ENCODE data around the gene USP26. TPM values are rescaled to one million over a fixed set of nuclear protein-coding genes. Genes with fewer than 3 reads are reported as not detected.
"Not testable (repeated sequence)": the region's sequence is repeated elsewhere in the genome, so short reads cannot be mapped to it uniquely, and the experiment has no call there.

Gene USP26
- polyA plus RNA-seq, result not detected
- long read RNA-seq, donor 1, result 0 reads
- long read RNA-seq, donor 2, result 0 reads
- long read RNA-seq, donor 3, result 0 reads
- long read RNA-seq, donor 4, result 0 reads
- long read RNA-seq, donor 5, result 0 reads
- long read RNA-seq, donor 6, result 0 reads
- long read RNA-seq, donor 7, result 0 reads
- long read RNA-seq, donor 8, result 0 reads
- long read RNA-seq, donor 9, result 0 reads
- long read RNA-seq, donor 10, result 0 reads
- long read RNA-seq, donor 11, result 0 reads

GRCh38 chrX:133097031-133097430 lies at the start of gene USP26:
USP26 (minus strand) TSS chrX:133097109; CDS start chrX:133028220, 68,889 bp downstream.
- WGBS (ENCODE audit: insufficient coverage, low lambda C conversion rate), result no CpG with 5 or more reads among the region's 16 CpGs
- no peaks in the 10 kb centered on the region for H3K36me3 ChIP-seq (ENCODE audit: control insufficient read depth, insufficient read depth, low read length)

GRCh38 chrX:133134282-133134681 lies 37.4 kb upstream of the USP26 start:
- no CpG with 5 or more reads among the region's 4 CpGs for WGBS (ENCODE audit: insufficient coverage, low lambda C conversion rate)
- Histone ChIP-seq H3K4me3 (ENCODE audit: low read length) (no peak overlapping the region), H3K27me3 (ENCODE audit: control insufficient read depth, insufficient read depth, low read length) (no peaks in the 10 kb centered on the region), H3K9me3 (ENCODE audit: control insufficient read depth, low read depth, low read length) (no peaks in the 10 kb centered on the region), H3K36me3 (ENCODE audit: control insufficient read depth, insufficient read depth, low read length) (no peaks in the 10 kb centered on the region), H3K27ac (ENCODE audit: low read length) (no peak overlapping the region), H3K4me1 (ENCODE audit: control insufficient read depth, insufficient read depth, low read length) (no peaks in the 10 kb centered on the region)
- DNase-seq, result no peak

More at GRCh38 chrX:133097031-133097430, at the start of gene USP26:
- Histone ChIP-seq H3K27me3 (ENCODE audit: control insufficient read depth, insufficient read depth, low read length) (no peaks in the 10 kb centered on the region), H3K9me3 (ENCODE audit: control insufficient read depth, low read depth, low read length) (no peaks in the 10 kb centered on the region), H3K4me3 (ENCODE audit: low read length) (no peak within 1 kb of the TSS), H3K27ac (ENCODE audit: low read length) (no peak within 1 kb of the TSS), H3K4me1 (ENCODE audit: control insufficient read depth, insufficient read depth, low read length) (no peaks in the 10 kb centered on the region)
- no peak for DNase-seq

- WGBS (ENCODE audit: insufficient coverage, low lambda C conversion rate), result no CpG with 5 or more reads among the region's 5 CpGs
- Histone ChIP-seq H3K36me3 (ENCODE audit: control insufficient read depth, insufficient read depth, low read length) (no peaks in the 10 kb centered on the region), H3K4me1 (ENCODE audit: control insufficient read depth, insufficient read depth, low read length) (no peaks in the 10 kb centered on the region), H3K9me3 (ENCODE audit: control insufficient read depth, low read depth, low read length) (no peaks in the 10 kb centered on the region), H3K27ac (ENCODE audit: low read length) (no peak overlapping the region), H3K4me3 (ENCODE audit: low read length) (no peak overlapping the region), H3K27me3 (ENCODE audit: control insufficient read depth, insufficient read depth, low read length) (no peaks in the 10 kb centered on the region)
- DNase-seq, result no peak
Measured at GRCh38 chrX:133120406-133120805, 23.5 kb upstream of the USP26 start.

- no peak overlapping the region for H3K27ac ChIP-seq (ENCODE audit: low read length)
- H3K36me3 ChIP-seq (ENCODE audit: control insufficient read depth, insufficient read depth, low read length), result no peaks in the 10 kb centered on the region
- no peaks in the 10 kb centered on the region for H3K9me3 ChIP-seq (ENCODE audit: control insufficient read depth, low read depth, low read length)
- no peaks in the 10 kb centered on the region for H3K27me3 ChIP-seq (ENCODE audit: control insufficient read depth, insufficient read depth, low read length)
- no peak overlapping the region for H3K4me3 ChIP-seq (ENCODE audit: low read length)
- DNase-seq, result no peak
- WGBS (ENCODE audit: insufficient coverage, low lambda C conversion rate), result no CpG with 5 or more reads among the region's 8 CpGs
- H3K4me1 ChIP-seq (ENCODE audit: control insufficient read depth, insufficient read depth, low read length), result no peaks in the 10 kb centered on the region
Measured at GRCh38 chrX:133094098-133094731, 2.7 kb downstream of the USP26 start.

- Histone ChIP-seq H3K4me3 (ENCODE audit: low read length) (no peak overlapping the region), H3K9me3 (ENCODE audit: control insufficient read depth, low read depth, low read length) (no peaks in the 10 kb centered on the region), H3K36me3 (ENCODE audit: control insufficient read depth, insufficient read depth, low read length) (no peaks in the 10 kb centered on the region), H3K27me3 (ENCODE audit: control insufficient read depth, insufficient read depth, low read length) (no peaks in the 10 kb centered on the region), H3K4me1 (ENCODE audit: control insufficient read depth, insufficient read depth, low read length) (no peaks in the 10 kb centered on the region), H3K27ac (ENCODE audit: low read length) (no peak overlapping the region)
- no peak for DNase-seq
Measured at GRCh38 chrX:133090236-133090809, 6.6 kb downstream of the USP26 start.

- Histone ChIP-seq H3K36me3 (ENCODE audit: control insufficient read depth, insufficient read depth, low read length) (no peaks in the 10 kb centered on the region), H3K9me3 (ENCODE audit: control insufficient read depth, low read depth, low read length) (no peaks in the 10 kb centered on the region), H3K27ac (ENCODE audit: low read length) (no peak overlapping the region), H3K27me3 (ENCODE audit: control insufficient read depth, insufficient read depth, low read length) (no peaks in the 10 kb centered on the region), H3K4me3 (ENCODE audit: low read length) (no peak overlapping the region), H3K4me1 (ENCODE audit: control insufficient read depth, insufficient read depth, low read length) (no peaks in the 10 kb centered on the region)
- DNase-seq, result no peak
Measured at GRCh38 chrX:133089411-133089810, 7.5 kb downstream of the USP26 start.

- no peak overlapping the region for H3K4me3 ChIP-seq (ENCODE audit: low read length)
- no peak for DNase-seq
- no peaks in the 10 kb centered on the region for H3K4me1 ChIP-seq (ENCODE audit: control insufficient read depth, insufficient read depth, low read length)
- H3K9me3 ChIP-seq (ENCODE audit: control insufficient read depth, low read depth, low read length), result no peaks in the 10 kb centered on the region
- no peaks in the 10 kb centered on the region for H3K36me3 ChIP-seq (ENCODE audit: control insufficient read depth, insufficient read depth, low read length)
- H3K27ac ChIP-seq (ENCODE audit: low read length), result no peak overlapping the region
- WGBS (ENCODE audit: insufficient coverage, low lambda C conversion rate), result no CpG with 5 or more reads among the region's 3 CpGs
- H3K27me3 ChIP-seq (ENCODE audit: control insufficient read depth, insufficient read depth, low read length), result no peaks in the 10 kb centered on the region
Measured at GRCh38 chrX:133085785-133086184, 11.1 kb downstream of the USP26 start.

GRCh38 chrX:133085056-133085455 lies 11.9 kb downstream of the USP26 start:
- H3K9me3 ChIP-seq (ENCODE audit: control insufficient read depth, low read depth, low read length), result not testable (repeated sequence)

GRCh38 chrX:133083899-133084298 lies 13.0 kb downstream of the USP26 start:
- Histone ChIP-seq H3K27ac (ENCODE audit: low read length) (no peak overlapping the region), H3K4me3 (ENCODE audit: low read length) (no peak overlapping the region), H3K27me3 (ENCODE audit: control insufficient read depth, insufficient read depth, low read length) (no peaks in the 10 kb centered on the region), H3K9me3 (ENCODE audit: control insufficient read depth, low read depth, low read length) (no peaks in the 10 kb centered on the region), H3K36me3 (ENCODE audit: control insufficient read depth, insufficient read depth, low read length) (no peaks in the 10 kb centered on the region), H3K4me1 (ENCODE audit: control insufficient read depth, insufficient read depth, low read length) (no peaks in the 10 kb centered on the region)
- WGBS (ENCODE audit: insufficient coverage, low lambda C conversion rate), result no CpG with 5 or more reads among the region's 1 CpG
- DNase-seq, result no peak

More at GRCh38 chrX:133085056-133085455, 11.9 kb downstream of the USP26 start:
- not testable (repeated sequence) for H3K4me1 ChIP-seq (ENCODE audit: control insufficient read depth, insufficient read depth, low read length); H3K27ac ChIP-seq (ENCODE audit: low read length); H3K27me3 ChIP-seq (ENCODE audit: control insufficient read depth, insufficient read depth, low read length); DNase-seq; H3K4me3 ChIP-seq (ENCODE audit: low read length); H3K36me3 ChIP-seq (ENCODE audit: control insufficient read depth, insufficient read depth, low read length)
- no CpG with 5 or more reads among the region's 4 CpGs for WGBS (ENCODE audit: insufficient coverage, low lambda C conversion rate)

GRCh38 chrX:133081990-133082389 lies 14.9 kb downstream of the USP26 start:
- H3K36me3 ChIP-seq (ENCODE audit: control insufficient read depth, insufficient read depth, low read length), result no peaks in the 10 kb centered on the region
- no peak overlapping the region for H3K4me3 ChIP-seq (ENCODE audit: low read length)
- no peak overlapping the region for H3K27ac ChIP-seq (ENCODE audit: low read length)
- no peaks in the 10 kb centered on the region for H3K9me3 ChIP-seq (ENCODE audit: control insufficient read depth, low read depth, low read length)
- WGBS (ENCODE audit: insufficient coverage, low lambda C conversion rate), result no CpG with 5 or more reads among the region's 3 CpGs
- H3K27me3 ChIP-seq (ENCODE audit: control insufficient read depth, insufficient read depth, low read length), result no peaks in the 10 kb centered on the region
- no peak for DNase-seq
- H3K4me1 ChIP-seq (ENCODE audit: control insufficient read depth, insufficient read depth, low read length), result no peaks in the 10 kb centered on the region

GRCh38 chrX:133077856-133078255 lies 19.1 kb downstream of the USP26 start:
- H3K27ac ChIP-seq (ENCODE audit: low read length); H3K9me3 ChIP-seq (ENCODE audit: control insufficient read depth, low read depth, low read length); DNase-seq; H3K36me3 ChIP-seq (ENCODE audit: control insufficient read depth, insufficient read depth, low read length); H3K4me1 ChIP-seq (ENCODE audit: control insufficient read depth, insufficient read depth, low read length); H3K27me3 ChIP-seq (ENCODE audit: control insufficient read depth, insufficient read depth, low read length); H3K4me3 ChIP-seq (ENCODE audit: low read length): not testable (repeated sequence)
- WGBS (ENCODE audit: insufficient coverage, low lambda C conversion rate), result no CpG with 5 or more reads among the region's 4 CpGs

Measured in large intestine (tissue), 12 donors.